ENCODE data around the gene GPC3.

GRCh38 chrX:133789829-133790228 lies 195.6 kb downstream of the GPC3 start:
- TF ChIP-seq POLR2A (IDR thresholded peaks at IDR 0.05): no peak
- TF ChIP-seq, protein P1, sequence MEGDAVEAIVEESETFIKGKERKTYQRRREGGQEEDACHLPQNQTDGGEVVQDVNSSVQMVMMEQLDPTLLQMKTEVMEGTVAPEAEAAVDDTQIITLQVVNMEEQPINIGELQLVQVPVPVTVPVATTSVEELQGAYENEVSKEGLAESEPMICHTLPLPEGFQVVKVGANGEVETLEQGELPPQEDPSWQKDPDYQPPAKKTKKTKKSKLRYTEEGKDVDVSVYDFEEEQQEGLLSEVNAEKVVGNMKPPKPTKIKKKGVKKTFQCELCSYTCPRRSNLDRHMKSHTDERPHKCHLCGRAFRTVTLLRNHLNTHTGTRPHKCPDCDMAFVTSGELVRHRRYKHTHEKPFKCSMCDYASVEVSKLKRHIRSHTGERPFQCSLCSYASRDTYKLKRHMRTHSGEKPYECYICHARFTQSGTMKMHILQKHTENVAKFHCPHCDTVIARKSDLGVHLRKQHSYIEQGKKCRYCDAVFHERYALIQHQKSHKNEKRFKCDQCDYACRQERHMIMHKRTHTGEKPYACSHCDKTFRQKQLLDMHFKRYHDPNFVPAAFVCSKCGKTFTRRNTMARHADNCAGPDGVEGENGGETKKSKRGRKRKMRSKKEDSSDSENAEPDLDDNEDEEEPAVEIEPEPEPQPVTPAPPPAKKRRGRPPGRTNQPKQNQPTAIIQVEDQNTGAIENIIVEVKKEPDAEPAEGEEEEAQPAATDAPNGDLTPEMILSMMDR (IDR thresholded peaks at IDR 0.05): no peak

Measured in right lobe of liver (tissue), 4 donors.